HG03457 (cell line): Measurements from ENCODE around the gene ITGAV.

Experiments
- ATAC-seq: cut with Tn5 transposase; IDR thresholded peaks from one replicate; pipeline ENCODE4 v1.9.1; 2021; ENCODE audit warnings: moderate number of reproducible peaks; ENCODE audit not compliant: unreplicated experiment

Gene ITGAV

DNA sequence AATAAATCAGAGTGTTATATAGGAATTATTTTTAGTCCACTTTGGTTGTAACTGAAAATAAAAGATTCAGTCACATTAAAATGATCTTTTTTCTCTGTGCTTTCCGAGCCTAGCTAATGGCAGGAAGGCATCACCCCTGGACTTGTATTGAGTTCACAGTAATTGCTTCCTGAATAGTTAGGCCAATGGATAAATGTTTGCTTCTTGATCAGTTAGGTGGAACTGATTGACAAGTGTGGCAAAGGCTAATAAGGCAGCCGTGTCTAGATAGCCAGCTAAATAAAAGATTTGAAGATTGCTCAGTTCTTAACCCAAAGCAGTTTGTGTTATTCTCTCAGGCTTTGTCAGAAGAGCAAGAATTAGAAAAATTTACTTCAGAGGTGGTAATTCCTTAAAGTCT lies 124.8 kb downstream of the ITGAV start:
- ATAC-seq, result no peak

GRCh38 chr2:186716004-186716403 lies 126.1 kb downstream of the ITGAV start:
- no peak for ATAC-seq

DNA sequence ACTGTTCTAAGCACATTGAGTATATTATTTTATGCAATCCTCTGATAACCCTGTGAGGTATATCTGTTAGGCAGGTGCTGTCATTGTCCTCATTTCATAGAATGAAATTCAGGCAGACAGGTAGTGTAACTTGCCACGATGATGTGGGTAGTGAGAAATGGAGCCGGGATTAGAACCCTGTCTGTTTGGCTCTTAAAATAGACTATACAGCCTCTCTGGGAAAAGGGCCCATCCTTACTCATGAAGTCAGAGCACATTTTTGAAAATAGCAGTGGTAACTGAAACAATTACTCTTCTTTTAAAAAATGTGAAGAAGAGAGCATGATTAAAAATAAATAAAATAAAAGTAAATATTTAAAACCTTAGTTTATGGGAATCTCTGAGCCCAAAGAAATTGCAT lies 127.0 kb downstream of the ITGAV start:
- ATAC-seq, result no peak

GRCh38 chr2:186717320-186718007 lies 127.6 kb downstream of the ITGAV start:
- ATAC-seq, result no peak

GRCh38 chr2:186718122-186718521 lies 128.3 kb downstream of the ITGAV start:
- ATAC-seq, result no peak

GRCh38 chr2:186718903-186719302 lies 129.0 kb downstream of the ITGAV start:
- ATAC-seq, result no peak

- no peak for ATAC-seq
Observed at GRCh38 chr2:186721956-186722355, 132.1 kb downstream of the ITGAV start.

DNA sequence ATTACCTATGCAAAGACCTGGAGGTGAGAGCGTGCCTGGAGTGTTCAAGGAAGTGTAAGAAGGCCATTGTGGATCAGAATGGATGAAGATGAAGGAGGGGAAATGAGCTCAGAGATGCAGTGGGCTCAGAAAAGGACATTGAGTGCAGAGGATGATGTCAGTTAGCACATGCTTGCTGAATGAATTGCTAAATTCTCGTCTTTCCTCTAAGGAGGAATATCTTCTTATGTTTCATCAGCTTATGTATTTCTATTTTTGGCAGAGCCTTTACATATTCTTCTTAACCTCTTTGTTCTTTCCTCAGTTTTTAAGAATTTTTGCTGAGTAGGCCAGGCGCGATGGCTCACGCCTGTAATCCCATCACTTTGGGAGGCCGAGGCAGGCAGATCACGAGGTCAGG lies 134.9 kb downstream of the ITGAV start:
- ATAC-seq, result no peak

DNA sequence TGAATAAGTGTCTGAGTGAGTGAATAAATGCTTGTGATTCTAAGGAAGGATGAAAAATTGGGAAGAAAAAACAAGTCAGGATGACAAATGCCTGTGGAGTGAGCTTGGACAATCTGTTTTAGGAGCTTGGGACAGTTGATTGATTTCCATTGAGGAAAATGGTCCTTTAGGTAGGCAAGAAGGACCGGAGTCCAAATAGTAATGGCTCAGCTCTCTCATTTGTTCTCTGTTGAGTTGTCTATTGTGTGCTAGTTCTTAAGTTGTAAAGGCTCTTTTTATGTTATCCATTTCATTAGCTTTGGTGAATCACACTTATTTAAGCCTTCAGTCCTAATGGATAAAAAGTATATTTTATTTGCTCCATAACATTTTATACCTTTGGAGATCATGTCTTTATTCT lies 135.9 kb downstream of the ITGAV start:
- ATAC-seq, result no peak

GRCh38 chr2:186726938-186727337 lies 137.1 kb downstream of the ITGAV start:
- no peak for ATAC-seq

- no peak for ATAC-seq
Observed at GRCh38 chr2:186728631-186729030, 138.8 kb downstream of the ITGAV start.
